Caco-2 (cell line): Measurements from ENCODE around the gene NRXN2. TPM values are rescaled to one million over a fixed set of nuclear protein-coding genes. Genes with fewer than 3 reads are reported as not detected.

Source experiments
- BruUV-seq: library from RNA; stranded (reverse); fragments of 400-500 nt; replicated peaks from 2 replicates; lab custom pipeline; 2021; lab: Mats Ljungman, UMichigan
- CTCF ChIA-PET: fragments of 300-600 bp; sonication (Branson Sonifier 250); formaldehyde crosslinking; loops from one replicate; lab custom pipeline; 2022; ENCODE audit warnings: antibody characterized with exemption; lab: Charles Lee
- POLR2A ChIA-PET: fragments of 300-600 bp; sonication (Branson Sonifier 250); formaldehyde crosslinking; loops from one replicate; lab custom pipeline; 2022; ENCODE audit warnings: antibody characterized with exemption; lab: Charles Lee
- DNase-seq, 2 experiments: peaks; one replicate each; pipeline versions ENCODE4 v3.0.0 to v3.0.0-alpha.2; 2020 to 2022
- H3K27me3 ChIP-seq: replicated peaks from 2 replicates; pipeline ENCODE4 v1.6.0; 2011; ENCODE audit warnings: low read length; ENCODE audit not compliant: control insufficient read depth, insufficient read depth
- H3K36me3 ChIP-seq: 2 replicates; pipeline ENCODE4 v1.5.1; 2011; ENCODE audit warnings: low read length; ENCODE audit not compliant: control insufficient read depth, insufficient read depth
- H3K4me1 ChIP-seq: fragments of 250-450 bp; sonication (Bioruptor Pico); 2 replicates; pipeline ENCODE4 v1.5.1; 2020; ENCODE audit warnings: mild to moderate bottlenecking
- H3K4me3 ChIP-seq: 2 replicates; pipeline ENCODE4 v1.5.1; 2011; ENCODE audit warnings: low read depth, mild to moderate bottlenecking, control low read depth, low read length
- H3K9me3 ChIP-seq: fragments of 250-450 bp; sonication (Bioruptor Pico); 2 replicates; pipeline ENCODE4 v1.5.1; 2020; ENCODE audit warnings: mild to moderate bottlenecking, moderate library complexity
- H3K27ac Mint-ChIP-seq: one replicate; pipeline ENCODE4 v1.8.0; 2022; ENCODE audit warnings: mixed read lengths; ENCODE audit not compliant: unreplicated experiment
- H3K27me3 Mint-ChIP-seq: one replicate; pipeline ENCODE4 v1.8.0; 2022; ENCODE audit warnings: mixed read lengths; ENCODE audit not compliant: insufficient read depth, unreplicated experiment
- H3K36me3 Mint-ChIP-seq: one replicate; pipeline ENCODE4 v1.8.0; 2022; ENCODE audit warnings: mild to moderate bottlenecking, mixed read lengths; ENCODE audit not compliant: insufficient read depth, unreplicated experiment
- H3K4me1 Mint-ChIP-seq: one replicate; pipeline ENCODE4 v1.8.0; 2022; ENCODE audit warnings: low read depth, mixed read lengths; ENCODE audit not compliant: unreplicated experiment
- H3K4me3 Mint-ChIP-seq: one replicate; pipeline ENCODE4 v1.8.0; 2022; ENCODE audit warnings: mild to moderate bottlenecking, moderate library complexity, mixed read lengths; ENCODE audit not compliant: unreplicated experiment
- H3K9me3 Mint-ChIP-seq: one replicate; pipeline ENCODE4 v1.8.0; 2022; ENCODE audit warnings: mixed read lengths; ENCODE audit not compliant: unreplicated experiment
- intact Hi-C: fragments of 100-400 bp; cut with micrococcal nuclease; formaldehyde crosslinking; loops from one replicate; pipeline ENCODE4 v1.10.0; 2022; ENCODE audit not compliant: unreplicated experiment
- total RNA-seq: library from RNA; stranded (reverse); gene quantifications from 2 replicates; pipeline ENCODE4 v1.2.3, GENCODE V29; 2022
- TF ChIP-seq, protein P1 (sequence below), 2 experiments: fragments of 200-600 bp in 1 of 2; IDR thresholded peaks; 1 replicate in 1 of 2; 2 replicates in 1 of 2; pipeline versions ENCODE4 v1.5.1 to v1.8.0; 2011 to 2022; ENCODE audit warnings: antibody characterized with exemption in 1 of 2, control low read depth in 1 of 2, inconsistent platforms in 1 of 2, low read depth in 1 of 2, low read length in 1 of 2, mild to moderate bottlenecking in 1 of 2, moderate library complexity in 1 of 2; ENCODE audit not compliant: insufficient read depth in 1 of 2, severe bottlenecking in 1 of 2, unreplicated experiment in 1 of 2

NRXN2 gene
- total RNA-seq, 1 experiment from 2014 or later, result 7.6 TPM

- TF ChIP-seq, protein P1, sequence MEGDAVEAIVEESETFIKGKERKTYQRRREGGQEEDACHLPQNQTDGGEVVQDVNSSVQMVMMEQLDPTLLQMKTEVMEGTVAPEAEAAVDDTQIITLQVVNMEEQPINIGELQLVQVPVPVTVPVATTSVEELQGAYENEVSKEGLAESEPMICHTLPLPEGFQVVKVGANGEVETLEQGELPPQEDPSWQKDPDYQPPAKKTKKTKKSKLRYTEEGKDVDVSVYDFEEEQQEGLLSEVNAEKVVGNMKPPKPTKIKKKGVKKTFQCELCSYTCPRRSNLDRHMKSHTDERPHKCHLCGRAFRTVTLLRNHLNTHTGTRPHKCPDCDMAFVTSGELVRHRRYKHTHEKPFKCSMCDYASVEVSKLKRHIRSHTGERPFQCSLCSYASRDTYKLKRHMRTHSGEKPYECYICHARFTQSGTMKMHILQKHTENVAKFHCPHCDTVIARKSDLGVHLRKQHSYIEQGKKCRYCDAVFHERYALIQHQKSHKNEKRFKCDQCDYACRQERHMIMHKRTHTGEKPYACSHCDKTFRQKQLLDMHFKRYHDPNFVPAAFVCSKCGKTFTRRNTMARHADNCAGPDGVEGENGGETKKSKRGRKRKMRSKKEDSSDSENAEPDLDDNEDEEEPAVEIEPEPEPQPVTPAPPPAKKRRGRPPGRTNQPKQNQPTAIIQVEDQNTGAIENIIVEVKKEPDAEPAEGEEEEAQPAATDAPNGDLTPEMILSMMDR (IDR thresholded peaks at IDR 0.05; ENCODE audit: insufficient read depth in 1 of 2, low read depth in 1 of 2, low read length in 1 of 2, severe bottlenecking in 1 of 2, unreplicated experiment in 1 of 2), result no peak
- Mint-ChIP-seq H3K4me3 (no peak overlapping the region), H3K27ac (peak overlapping the region; percentile 70), H3K27me3 (no peaks in the 10 kb centered on the region), H3K9me3 (no peaks in the 10 kb centered on the region), H3K4me1 (peaks cover 28% of the 10 kb centered on the region), H3K36me3 (peaks cover 17% of the 10 kb centered on the region)
- no peaks in the 10 kb centered on the region for H3K36me3 ChIP-seq
- H3K4me3 ChIP-seq, result no peak overlapping the region
- ChIA-PET POLR2A (no interaction called here), CTCF (no interaction called here)
- intact Hi-C loops, result loop anchor here (5.0 kb wide), 1 partner anchor 121 kb away; no protein-coding TSS in a partner anchor
- peaks cover 41% of the 10 kb centered on the region for H3K4me1 ChIP-seq
- no TSS peak for BruUV-seq
- H3K9me3 ChIP-seq, result no peaks in the 10 kb centered on the region
- H3K27me3 ChIP-seq, result no peaks in the 10 kb centered on the region
- DNase-seq, result peak in 1 of 2 experiments; percentile 26
Measured at GRCh38 chr11:64568584-64569140, 154.3 kb downstream of the NRXN2 start.

GRCh38 chr11:64568041-64568571 lies 154.9 kb downstream of the NRXN2 start:
- Mint-ChIP-seq H3K27ac (peak overlapping the region; percentile 99), H3K4me1 (peaks cover 28% of the 10 kb centered on the region), H3K4me3 (no peak overlapping the region), H3K9me3 (no peaks in the 10 kb centered on the region), H3K27me3 (no peaks in the 10 kb centered on the region), H3K36me3 (peaks cover 17% of the 10 kb centered on the region)
- Histone ChIP-seq H3K4me3 (no peak overlapping the region), H3K9me3 (no peaks in the 10 kb centered on the region), H3K4me1 (peaks cover 41% of the 10 kb centered on the region), H3K36me3 (no peaks in the 10 kb centered on the region), H3K27me3 (no peaks in the 10 kb centered on the region)
- CTCF ChIA-PET, result no interaction called here
- BruUV-seq, result no TSS peak
- intact Hi-C loops, result loop anchor here (5.0 kb wide), 1 partner anchor 121 kb away; no protein-coding TSS in a partner anchor
- POLR2A ChIA-PET, result no interaction called here
- DNase-seq, result peak in 1 of 2 experiments; percentile 35
- TF ChIP-seq, protein P1 (IDR thresholded peaks at IDR 0.05; ENCODE audit: insufficient read depth in 1 of 2, low read depth in 1 of 2, low read length in 1 of 2, severe bottlenecking in 1 of 2, unreplicated experiment in 1 of 2), result no peak

DNA sequence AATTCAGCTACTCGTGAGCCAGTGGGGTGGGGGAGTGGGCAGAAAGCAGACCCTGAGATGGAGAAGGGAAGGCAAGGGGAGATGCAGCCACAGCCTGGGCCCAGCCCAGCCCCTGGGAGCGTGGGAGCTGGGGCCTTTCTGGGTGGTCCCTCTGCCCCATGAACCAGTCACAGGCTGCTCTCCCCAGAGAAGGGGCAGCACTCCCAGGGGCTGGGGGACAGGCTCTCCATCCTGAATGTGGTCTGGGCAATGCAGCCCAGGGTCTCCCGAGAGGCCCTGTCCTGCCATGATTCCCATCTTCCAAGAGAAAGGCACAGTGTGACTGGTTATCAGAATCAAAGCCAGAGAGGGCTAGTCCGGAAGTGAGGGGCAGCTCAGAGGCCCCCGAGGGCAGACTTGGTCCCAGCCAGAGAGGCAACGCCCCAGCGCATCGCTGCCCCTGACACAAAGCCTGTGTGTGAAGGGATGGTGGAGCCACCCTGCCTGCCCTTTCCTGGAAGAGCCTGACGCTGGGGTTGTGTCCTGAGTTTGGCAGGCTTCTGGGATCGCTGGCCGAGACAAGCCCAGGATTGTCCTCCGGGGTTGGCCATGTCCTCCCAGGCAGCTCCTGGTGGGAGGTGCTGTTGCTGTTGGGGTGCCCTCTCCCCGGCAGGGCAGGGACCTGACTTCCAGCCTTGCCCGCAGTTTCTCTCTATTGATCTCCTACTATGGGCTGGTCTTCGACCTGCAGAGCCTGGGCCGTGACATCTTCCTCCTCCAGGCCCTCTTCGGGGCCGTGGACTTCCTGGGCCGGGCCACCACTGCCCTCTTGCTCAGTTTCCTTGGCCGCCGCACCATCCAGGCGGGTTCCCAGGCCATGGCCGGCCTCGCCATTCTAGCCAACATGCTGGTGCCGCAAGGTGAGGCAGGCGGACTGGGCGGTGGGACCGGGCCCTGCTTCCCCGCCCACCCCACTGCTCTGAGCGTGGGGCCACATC lies 155.8 kb downstream of the NRXN2 start:
- no peaks in the 10 kb centered on the region for H3K9me3 ChIP-seq
- ChIA-PET POLR2A (interaction anchor here (0.6 to 1.5 kb wide), 4 partner anchors 10 to 1153 kb away, joined by 3 to 7 read pairs (median 4); partner anchors contain the start of genes PRDX5, RNASEH2C and TRMT112), CTCF (interaction anchor here (0.6 to 2.0 kb wide), 7 partner anchors 82 to 250 kb away, joined by 3 to 10 read pairs (median 4); partner anchors contain the start of genes PRDX5 and TRMT112)
- no peaks in the 10 kb centered on the region for H3K36me3 ChIP-seq
- Mint-ChIP-seq H3K27ac (peak overlapping the region; percentile 99), H3K9me3 (no peaks in the 10 kb centered on the region), H3K27me3 (no peaks in the 10 kb centered on the region), H3K36me3 (peaks cover 23% of the 10 kb centered on the region), H3K4me1 (peaks cover 23% of the 10 kb centered on the region), H3K4me3 (peak overlapping the region; percentile 69)
- peaks cover 41% of the 10 kb centered on the region for H3K4me1 ChIP-seq
- TF ChIP-seq, protein P1 (IDR thresholded peaks at IDR 0.05; ENCODE audit: insufficient read depth in 1 of 2, low read depth in 1 of 2, low read length in 1 of 2, severe bottlenecking in 1 of 2, unreplicated experiment in 1 of 2), result no peak
- BruUV-seq, result TSS peak; percentile 87
- intact Hi-C loops, result loop anchor here (5.0 kb wide), 1 partner anchor 120 kb away; no protein-coding TSS in a partner anchor
- H3K4me3 ChIP-seq, result no peak overlapping the region
- H3K27me3 ChIP-seq, result no peaks in the 10 kb centered on the region
- peak in 1 of 2 experiments; percentile 35 for DNase-seq
